Coronary artery (tissue), 2 donors: Measurements from ENCODE around the gene CRP.

ENCODE experiments used
- DNase-seq: peaks from one replicate; pipeline ENCODE4 v3.0.0-alpha.2; 2017; ENCODE audit warnings: low spot score
- H3K27ac ChIP-seq, 2 donors: fragments of 200-600 bp; sonication (generic); one replicate each; pipeline ENCODE4 v1.5.1; 2016 to 2019
- H3K4me3 ChIP-seq: fragments of 200-600 bp; sonication (generic); 2 replicates; pipeline ENCODE4 v1.5.1; 2016; ENCODE audit warnings: mild to moderate bottlenecking, moderate library complexity
- TF ChIP-seq, protein P1 (sequence below): fragments of 200-600 bp; sonication (generic); IDR thresholded peaks from one replicate; pipeline ENCODE4 v1.5.1; 2019; ENCODE audit warnings: antibody characterized with exemption

Gene CRP, protein sequence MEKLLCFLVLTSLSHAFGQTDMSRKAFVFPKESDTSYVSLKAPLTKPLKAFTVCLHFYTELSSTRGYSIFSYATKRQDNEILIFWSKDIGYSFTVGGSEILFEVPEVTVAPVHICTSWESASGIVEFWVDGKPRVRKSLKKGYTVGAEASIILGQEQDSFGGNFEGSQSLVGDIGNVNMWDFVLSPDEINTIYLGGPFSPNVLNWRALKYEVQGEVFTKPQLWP

DNA sequence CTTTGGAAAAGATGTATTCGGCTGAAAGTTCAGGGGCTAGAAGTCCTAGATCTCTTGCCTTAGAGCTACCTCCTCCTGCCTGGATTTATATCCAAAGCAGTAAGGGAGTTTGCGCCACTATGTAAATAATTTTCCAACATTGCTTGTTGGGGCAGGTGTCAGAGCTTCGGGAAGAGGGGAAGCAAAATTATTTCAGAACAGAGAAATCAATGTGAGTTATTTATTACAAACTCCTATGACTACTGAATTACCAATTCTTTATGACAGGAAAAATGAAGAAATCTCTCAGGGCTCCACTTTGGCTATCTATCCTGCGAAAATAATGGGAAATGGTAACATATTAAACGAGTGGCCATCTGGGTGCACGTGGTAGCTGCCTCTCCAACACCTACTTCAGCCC lies at the start of gene CRP:
CRP (minus strand) TSS at position 61 of the 400 bp plus-strand sequence. CDS start 104 bp downstream, outside the sequence.
- DNase-seq = no peak
- Histone ChIP-seq H3K4me3 (no peak within 1 kb of the TSS), H3K27ac (no peak within 1 kb of the TSS)
- TF ChIP-seq, protein P1, sequence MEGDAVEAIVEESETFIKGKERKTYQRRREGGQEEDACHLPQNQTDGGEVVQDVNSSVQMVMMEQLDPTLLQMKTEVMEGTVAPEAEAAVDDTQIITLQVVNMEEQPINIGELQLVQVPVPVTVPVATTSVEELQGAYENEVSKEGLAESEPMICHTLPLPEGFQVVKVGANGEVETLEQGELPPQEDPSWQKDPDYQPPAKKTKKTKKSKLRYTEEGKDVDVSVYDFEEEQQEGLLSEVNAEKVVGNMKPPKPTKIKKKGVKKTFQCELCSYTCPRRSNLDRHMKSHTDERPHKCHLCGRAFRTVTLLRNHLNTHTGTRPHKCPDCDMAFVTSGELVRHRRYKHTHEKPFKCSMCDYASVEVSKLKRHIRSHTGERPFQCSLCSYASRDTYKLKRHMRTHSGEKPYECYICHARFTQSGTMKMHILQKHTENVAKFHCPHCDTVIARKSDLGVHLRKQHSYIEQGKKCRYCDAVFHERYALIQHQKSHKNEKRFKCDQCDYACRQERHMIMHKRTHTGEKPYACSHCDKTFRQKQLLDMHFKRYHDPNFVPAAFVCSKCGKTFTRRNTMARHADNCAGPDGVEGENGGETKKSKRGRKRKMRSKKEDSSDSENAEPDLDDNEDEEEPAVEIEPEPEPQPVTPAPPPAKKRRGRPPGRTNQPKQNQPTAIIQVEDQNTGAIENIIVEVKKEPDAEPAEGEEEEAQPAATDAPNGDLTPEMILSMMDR = no peak

DNA sequence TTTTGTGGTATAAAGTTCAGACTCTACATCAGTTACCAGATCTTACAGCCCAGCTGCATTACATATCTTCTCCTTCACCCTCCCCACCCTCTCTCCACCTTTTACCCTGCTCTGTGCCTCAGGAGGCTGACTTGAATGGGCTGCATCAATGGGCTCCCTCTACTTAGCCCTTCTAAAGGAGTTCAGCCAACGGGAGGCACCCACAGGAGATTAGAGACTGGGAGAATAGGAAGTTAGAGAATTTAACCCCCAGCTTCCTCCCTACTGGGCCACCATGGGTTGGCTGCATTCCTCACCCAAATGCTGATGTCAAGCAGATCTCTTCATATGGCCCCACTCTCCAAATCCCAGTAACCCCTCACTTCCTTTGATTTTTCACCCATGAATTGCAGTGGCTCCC lies 49.3 kb upstream of the CRP start:
- DNase-seq = no peak
- TF ChIP-seq, protein P1 = no peak
- H3K4me3 ChIP-seq = no peak overlapping the region

DNA sequence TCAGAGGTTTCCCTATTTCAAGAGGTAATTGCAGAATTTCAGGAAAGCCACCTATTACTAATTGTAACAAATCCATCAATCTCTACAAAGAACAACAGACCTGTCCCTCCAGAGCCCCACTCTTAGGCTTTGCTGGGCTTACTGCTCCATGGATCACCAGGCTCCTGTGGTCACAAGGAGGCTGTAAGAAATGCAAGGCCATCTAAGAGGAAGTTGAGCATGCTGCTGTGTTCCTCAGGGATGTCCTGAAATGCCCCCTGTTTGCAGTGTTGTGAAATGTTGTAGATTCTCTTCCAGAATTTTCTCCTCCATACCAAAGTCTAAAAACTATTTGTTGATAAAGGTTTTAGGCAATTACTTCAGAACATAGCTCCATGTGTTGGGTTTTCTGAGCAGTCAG lies 42.0 kb upstream of the CRP start:
- TF ChIP-seq, protein P1 = no peak
- Histone ChIP-seq H3K4me3 (no peak overlapping the region), H3K27ac (no peak overlapping the region)
- no peak for DNase-seq

More for the DNA sequence above, 49.3 kb upstream of the CRP start:
- no peak overlapping the region for H3K27ac ChIP-seq

DNA sequence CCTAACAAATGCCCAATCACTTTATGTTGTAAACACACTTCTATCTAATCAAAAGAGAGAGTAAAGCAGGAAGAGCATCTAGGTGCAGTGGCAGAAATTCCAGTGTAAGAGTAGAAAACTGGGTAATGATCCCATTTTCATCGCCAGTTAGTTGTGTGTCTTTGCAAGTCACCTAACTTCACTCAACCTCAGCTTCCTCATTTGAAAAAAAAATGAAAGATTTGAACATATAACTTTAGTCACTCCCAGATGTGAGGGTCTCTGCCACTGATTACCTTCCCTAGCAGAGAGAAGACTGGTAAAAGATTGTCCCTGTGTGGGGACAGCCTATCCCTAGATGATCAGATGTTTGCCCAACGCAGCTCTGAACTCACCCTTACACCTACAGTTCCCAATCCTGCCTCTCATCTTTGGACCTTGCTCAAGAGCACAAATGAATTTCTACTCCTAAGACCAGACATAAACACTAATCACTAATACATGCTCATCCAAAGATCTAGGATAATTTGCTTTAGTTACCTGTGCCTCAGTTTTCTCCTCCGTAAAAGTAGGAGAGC lies 41.1 kb upstream of the CRP start:
- no peak for DNase-seq
- TF ChIP-seq, protein P1 = no peak
- H3K4me3 ChIP-seq = no peak overlapping the region
- no peak overlapping the region for H3K27ac ChIP-seq

DNA sequence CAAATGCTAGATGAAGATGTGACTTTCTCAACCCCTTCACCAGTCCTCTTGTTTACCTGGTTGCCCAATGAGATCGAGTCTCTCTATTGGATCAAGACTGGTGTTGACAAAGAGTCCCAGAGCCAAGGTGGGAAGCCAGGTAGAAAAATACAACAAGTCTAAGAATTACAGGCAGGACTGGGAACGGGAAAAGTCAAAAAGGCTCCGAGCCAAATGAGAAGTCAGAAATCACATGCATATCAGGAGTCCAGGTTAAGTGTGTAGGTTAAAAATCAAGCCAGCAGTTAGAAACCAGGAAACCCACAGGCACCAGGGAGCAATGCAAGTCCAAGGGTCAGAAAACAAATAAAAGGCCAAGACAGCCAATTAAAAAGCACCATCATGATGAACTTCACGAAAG lies 39.0 kb upstream of the CRP start:
- no peak overlapping the region for H3K4me3 ChIP-seq
- no peak for DNase-seq
- peak overlapping the region in 1 of 2 donors; percentile 14 for H3K27ac ChIP-seq
- TF ChIP-seq, protein P1 = no peak

DNA sequence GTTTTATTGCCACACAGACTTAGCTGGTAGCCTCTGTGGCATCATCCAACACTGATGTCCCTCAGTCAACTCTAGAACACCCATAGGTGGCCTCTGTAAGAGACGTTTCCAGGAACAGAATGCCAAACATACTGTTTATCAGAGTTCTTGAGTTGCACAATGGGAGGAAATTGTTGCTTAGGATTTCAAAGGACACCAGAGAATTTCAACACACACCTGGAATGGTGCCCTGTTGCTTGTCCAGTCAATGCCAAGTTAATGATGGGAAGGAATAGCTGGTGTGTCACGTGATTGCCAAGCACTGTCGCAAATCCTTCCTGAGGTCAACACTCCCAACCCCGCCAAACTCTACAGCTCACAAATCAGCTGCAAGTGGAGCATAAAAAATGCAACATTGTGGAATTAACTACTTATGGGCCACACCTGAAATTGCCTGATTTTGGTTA lies 37.8 kb upstream of the CRP start:
- H3K4me3 ChIP-seq = no peak overlapping the region
- DNase-seq = no peak
- peak overlapping the region in 1 of 2 donors; percentile 72 for H3K27ac ChIP-seq
- TF ChIP-seq, protein P1 = no peak

DNA sequence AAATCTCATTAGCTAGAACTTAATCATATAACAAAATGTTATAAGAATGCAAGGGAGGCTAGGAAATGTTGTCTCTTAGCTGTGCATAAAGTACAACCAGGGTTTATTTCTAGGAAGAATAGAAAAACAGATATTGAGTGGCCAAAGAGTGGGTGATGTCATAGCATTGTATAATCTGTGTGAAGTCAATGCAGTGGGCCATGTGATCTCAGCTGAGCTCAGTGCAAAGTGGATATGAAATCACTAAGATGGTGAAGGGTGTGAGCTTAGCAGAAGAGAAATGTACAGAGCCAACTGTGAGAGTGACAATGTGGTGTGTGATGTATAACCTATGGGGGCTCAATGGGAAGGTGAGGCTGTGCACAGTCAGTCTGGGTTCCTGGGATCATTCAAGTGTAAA lies 36.6 kb upstream of the CRP start:
- H3K27ac ChIP-seq = peak overlapping the region in 1 of 2 donors; percentile 72

More for the DNA sequence above, 36.6 kb upstream of the CRP start:
- TF ChIP-seq, protein P1 = no peak
- H3K4me3 ChIP-seq = no peak overlapping the region
- no peak for DNase-seq
